Upper lobe of right lung (tissue), 1 donor: ENCODE results near the gene GPR89B. TPM values are rescaled to one million over a fixed set of nuclear protein-coding genes. Genes with fewer than 3 reads are reported as not detected.

Source experiments
- ATAC-seq: fragments of 200-7000 bp; cut with Tn5 transposase; one replicate; pipeline ENCODE4 v1.9.1; 2020; ENCODE audit warnings: mild to moderate bottlenecking, moderate library complexity
- DNase-seq: peaks from one replicate; pipeline ENCODE4 v3.0.0-alpha.2; 2020
- H3K27ac ChIP-seq: fragments of 200-600 bp; one replicate; pipeline ENCODE4 v1.8.0; 2022
- H3K27me3 ChIP-seq: fragments of 200-600 bp; one replicate; pipeline ENCODE4 v1.8.0; 2022; ENCODE audit warnings: mild to moderate bottlenecking
- H3K36me3 ChIP-seq: fragments of 200-600 bp; one replicate; pipeline ENCODE4 v1.8.0; 2022
- H3K4me1 ChIP-seq: fragments of 200-600 bp; one replicate; pipeline ENCODE4 v1.8.0; 2022
- H3K4me3 ChIP-seq: fragments of 200-600 bp; one replicate; pipeline ENCODE4 v1.8.0; 2022; ENCODE audit warnings: mild to moderate bottlenecking
- H3K9me3 ChIP-seq: fragments of 200-600 bp; one replicate; pipeline ENCODE4 v1.8.0; 2022
- CTCF ChIP-seq: fragments of 200-600 bp; IDR thresholded peaks from one replicate; pipeline ENCODE4 v1.8.0; 2022; ENCODE audit warnings: antibody characterized with exemption
- intact Hi-C: fragments of 100-400 bp; cut with DNase I; formaldehyde crosslinking; loops from one replicate; pipeline ENCODE4 v1.11.0; 2022
- total RNA-seq: library from RNA; stranded (reverse); fragmentation: NEBNext Ultra II Directional; extraction: Animal tissue kit (Norgen Biotek cat#: 25700); gene quantifications from one replicate; pipeline ENCODE4 v1.2.1, GENCODE V29; 2021
- donor health status: DM: no; HTN: yes; CAD: no; lungs with severe emphysema.

The GPR89B gene
- total RNA-seq, 1 donor from 2014 or later = 10.0 TPM

DNA sequence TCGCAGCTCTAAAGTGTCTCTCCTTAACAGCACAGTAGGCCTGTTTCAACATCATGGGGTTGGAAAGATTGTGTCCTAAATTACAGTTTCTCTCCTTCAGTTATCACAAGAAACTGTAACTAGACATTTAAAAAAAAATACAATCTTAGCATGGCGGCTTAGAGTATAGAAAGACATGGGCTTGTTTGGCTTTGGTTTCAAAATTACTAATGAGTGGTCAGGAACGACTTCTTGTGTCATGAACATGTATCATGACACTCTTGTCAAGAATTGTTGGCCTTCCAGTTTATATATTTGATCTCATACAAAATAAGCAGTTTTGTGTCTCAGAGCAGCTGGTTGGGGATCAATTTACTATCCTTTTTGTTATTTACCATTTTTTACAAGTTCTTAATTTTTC, 23.5 kb upstream of the GPR89B start:
- intact Hi-C loops = no loop called here

GRCh38 chr1:147907786-147908509, 20.3 kb upstream of the GPR89B start:
- Histone ChIP-seq H3K36me3 (no peaks in the 10 kb centered on the region), H3K4me3 (no peak overlapping the region), H3K27me3 (no peaks in the 10 kb centered on the region), H3K9me3 (no peaks in the 10 kb centered on the region), H3K4me1 (no peaks in the 10 kb centered on the region), H3K27ac (no peak overlapping the region)
- ATAC-seq (no peak), DNase-seq (no peak)
- no peak for TF ChIP-seq CTCF
- intact Hi-C loops = no loop called here

More for the DNA sequence above, 23.5 kb upstream of the GPR89B start:
- H3K36me3 ChIP-seq = no peaks in the 10 kb centered on the region
- H3K9me3 ChIP-seq = no peaks in the 10 kb centered on the region
- no peak for DNase-seq
- no peak overlapping the region for H3K4me3 ChIP-seq
- no peak for ATAC-seq
- no peaks in the 10 kb centered on the region for H3K27me3 ChIP-seq
- no peak overlapping the region for H3K27ac ChIP-seq
- H3K4me1 ChIP-seq = no peaks in the 10 kb centered on the region
- no peak for TF ChIP-seq CTCF

GRCh38 chr1:147912553-147912952, 15.7 kb upstream of the GPR89B start:
- no peak for DNase-seq
- H3K4me1 ChIP-seq = no peaks in the 10 kb centered on the region
- no peak for TF ChIP-seq CTCF
- no peaks in the 10 kb centered on the region for H3K9me3 ChIP-seq
- intact Hi-C loops = no loop called here
- H3K27me3 ChIP-seq = no peaks in the 10 kb centered on the region
- H3K4me3 ChIP-seq = no peak overlapping the region
- H3K27ac ChIP-seq = no peak overlapping the region
- no peak for ATAC-seq
- H3K36me3 ChIP-seq = no peaks in the 10 kb centered on the region

- Histone ChIP-seq H3K9me3 (no peaks in the 10 kb centered on the region), H3K4me3 (no peak overlapping the region), H3K27ac (no peak overlapping the region), H3K4me1 (no peaks in the 10 kb centered on the region), H3K27me3 (no peaks in the 10 kb centered on the region), H3K36me3 (no peaks in the 10 kb centered on the region)
- ATAC-seq (no peak), DNase-seq (no peak)
- intact Hi-C loops = no loop called here
- no peak for TF ChIP-seq CTCF
Observed at GRCh38 chr1:147913362-147913942, 14.8 kb upstream of the GPR89B start.

DNA sequence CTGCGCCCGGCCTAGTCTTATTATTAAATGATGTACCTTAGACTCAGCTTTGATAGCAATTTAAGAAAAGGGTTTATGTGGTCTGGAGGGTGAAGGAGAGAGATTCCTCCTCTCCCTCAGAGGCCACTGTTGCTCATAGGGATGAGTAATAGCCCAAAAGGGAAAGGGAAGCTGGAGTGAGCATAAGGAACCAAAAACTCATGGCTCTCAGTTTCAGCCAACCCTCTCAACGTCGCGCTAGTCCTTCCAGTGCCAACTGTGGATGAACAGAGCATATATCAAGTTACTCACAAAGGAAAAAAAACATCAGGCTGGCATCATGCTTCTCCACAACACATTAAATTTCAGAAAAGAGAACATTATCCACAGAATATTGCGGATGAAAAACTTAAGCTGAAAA, 8.3 kb upstream of the GPR89B start:
- no peak for TF ChIP-seq CTCF

More for the DNA sequence above, 8.3 kb upstream of the GPR89B start:
- no peak for ATAC-seq
- Histone ChIP-seq H3K4me3 (no peak overlapping the region), H3K27ac (no peak overlapping the region), H3K9me3 (no peaks in the 10 kb centered on the region), H3K27me3 (no peaks in the 10 kb centered on the region), H3K36me3 (no peaks in the 10 kb centered on the region), H3K4me1 (no peaks in the 10 kb centered on the region)
- intact Hi-C loops = no loop called here
- DNase-seq = no peak
